ENCODE measurements around the gene MSMP.

MSMP gene

DNA sequence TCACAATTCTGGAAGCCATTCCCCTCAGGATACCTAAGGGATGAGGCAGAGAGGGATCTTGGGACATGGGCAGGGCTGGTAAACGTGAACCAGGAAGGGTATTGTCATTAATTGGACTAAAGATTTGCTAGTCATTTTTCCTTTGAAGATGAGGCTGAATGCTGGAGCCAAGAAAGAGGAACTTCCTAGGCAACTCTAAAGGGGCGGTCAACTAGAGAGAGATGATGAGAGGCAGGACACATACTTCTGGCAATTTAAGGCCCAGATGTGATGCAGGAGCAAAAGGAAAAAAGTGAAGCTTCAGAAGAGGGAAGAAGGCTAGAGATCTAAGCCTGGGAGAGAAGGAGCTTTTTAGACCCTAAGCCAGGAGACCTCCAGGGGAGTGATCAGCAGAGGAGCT lies 10.6 kb downstream of the MSMP start:
- no peak for DNase-seq (ENCODE audit: low read depth)

DNA sequence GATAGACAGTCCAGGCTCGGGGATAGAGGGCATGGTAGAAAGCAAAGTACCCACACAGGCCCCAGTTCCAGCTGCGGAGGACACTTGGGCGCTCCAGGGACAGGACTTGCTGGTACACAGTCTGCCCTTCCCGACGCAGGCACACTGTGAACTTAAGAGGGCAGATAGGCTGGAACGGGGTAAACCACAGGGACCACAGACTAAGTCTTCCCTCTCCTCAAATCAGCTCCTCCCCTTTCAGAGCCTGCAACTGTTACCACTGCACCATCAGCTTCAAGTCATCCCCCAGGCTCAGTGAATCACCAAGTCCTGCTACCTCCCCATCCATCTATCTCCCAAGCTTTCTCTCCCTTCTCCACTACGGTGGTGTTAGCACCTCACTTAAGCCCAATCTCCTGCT lies 12.3 kb downstream of the MSMP start:
- no peak for DNase-seq (ENCODE audit: low read depth)

DNA sequence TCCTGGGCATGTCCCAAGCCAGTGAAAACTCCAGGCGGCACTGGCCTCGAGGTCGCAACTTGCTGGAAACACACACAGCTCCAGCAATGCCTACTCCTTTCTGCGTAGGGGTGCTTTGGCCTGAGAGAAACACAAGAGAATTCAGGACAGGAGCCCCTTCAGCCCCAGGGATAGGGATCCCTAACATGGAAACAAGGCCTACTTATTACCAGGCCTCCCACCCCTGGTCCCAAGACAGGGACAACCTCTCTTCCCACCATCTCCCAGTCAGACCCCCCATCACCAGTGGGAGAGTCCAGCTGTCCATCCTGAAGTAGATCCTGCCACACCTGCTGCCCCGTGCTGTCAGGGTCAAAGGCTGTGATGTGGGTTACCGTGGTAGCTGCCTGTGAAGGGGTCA lies 13.8 kb downstream of the MSMP start:
- no peak for DNase-seq (ENCODE audit: low read depth)

DNA sequence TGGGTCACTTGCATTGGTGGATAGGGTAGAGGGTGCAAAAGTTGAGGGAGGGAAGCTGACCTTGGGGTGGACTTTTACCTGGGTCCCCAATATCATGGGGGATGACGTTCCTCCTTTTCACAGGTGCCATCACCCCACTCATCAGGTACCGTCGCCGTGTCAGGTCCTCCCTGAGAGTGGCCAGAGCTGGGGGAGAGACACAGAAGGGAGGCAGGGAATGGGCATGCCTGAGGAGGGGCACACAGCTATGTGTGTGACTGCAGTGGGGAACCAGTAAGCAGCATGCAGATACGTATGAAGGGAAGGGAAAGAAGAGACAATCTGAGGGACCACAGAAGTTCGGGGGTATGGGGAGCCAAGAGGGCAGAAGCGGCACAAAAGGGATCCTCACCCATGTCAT lies 15.2 kb downstream of the MSMP start:
- DNase-seq (ENCODE audit: low read depth): no peak

DNA sequence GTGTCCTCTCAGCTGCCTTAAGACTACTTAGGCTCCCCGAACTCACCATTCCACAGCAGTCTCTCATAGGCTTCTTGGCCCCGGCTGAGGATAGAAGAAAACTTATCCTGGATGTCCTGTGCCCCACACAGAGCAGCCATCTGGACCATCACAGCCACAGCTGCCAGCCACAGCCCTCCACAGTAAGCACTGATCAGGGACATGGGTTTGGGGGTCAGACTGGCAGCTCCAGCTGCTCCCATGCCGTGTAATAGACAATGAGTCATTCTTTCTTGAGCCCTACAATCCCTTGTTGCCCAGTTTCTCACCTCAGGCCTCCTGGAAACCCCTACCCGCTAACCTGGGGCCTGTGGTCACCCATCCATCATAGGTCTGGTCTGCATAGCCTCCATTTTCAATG lies 15.9 kb downstream of the MSMP start:
- DNase-seq (ENCODE audit: low read depth): no peak

DNA sequence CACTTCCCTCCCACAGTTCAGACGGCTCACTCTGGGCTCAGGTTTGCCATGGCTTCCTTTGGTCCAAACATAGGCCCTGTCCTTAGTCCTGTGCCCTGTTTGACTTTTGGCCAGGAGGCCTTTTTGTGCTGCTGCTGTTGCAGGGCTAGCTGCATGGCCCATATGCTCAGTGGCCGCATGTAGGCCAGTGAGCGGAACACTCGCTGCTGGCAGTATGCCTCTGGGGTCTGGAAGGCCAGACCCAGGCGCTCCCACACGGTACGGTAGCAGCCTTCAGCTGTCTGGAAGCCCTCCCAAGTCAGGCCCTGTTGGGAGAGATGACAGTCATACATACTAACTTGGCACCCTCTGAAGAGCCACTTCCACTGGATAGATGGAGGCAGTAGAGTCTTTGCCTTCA lies 16.9 kb downstream of the MSMP start:
- DNase-seq (ENCODE audit: low read depth): no peak

DNA sequence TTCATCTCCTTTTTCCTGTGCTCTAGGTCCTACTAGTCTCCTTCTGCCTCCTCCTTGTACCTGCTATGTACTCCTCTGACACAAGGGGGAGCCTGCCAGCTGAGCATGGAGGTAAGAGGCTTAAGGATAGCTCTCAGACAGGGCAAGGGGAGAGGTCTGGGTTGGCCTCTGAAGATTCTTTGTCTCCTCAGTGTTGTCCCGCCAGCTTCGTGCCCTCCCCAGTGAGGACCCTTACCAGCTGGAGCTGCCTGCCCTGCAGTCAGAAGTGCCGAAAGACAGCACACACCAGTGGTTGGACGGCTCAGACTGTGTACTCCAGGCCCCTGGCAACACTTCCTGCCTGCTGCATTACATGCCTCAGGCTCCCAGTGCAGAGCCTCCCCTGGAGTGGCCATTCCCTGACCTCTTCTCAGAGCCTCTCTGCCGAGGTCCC lies 17.9 kb downstream of the MSMP start:
- no peak for DNase-seq (ENCODE audit: low read depth)

DNA sequence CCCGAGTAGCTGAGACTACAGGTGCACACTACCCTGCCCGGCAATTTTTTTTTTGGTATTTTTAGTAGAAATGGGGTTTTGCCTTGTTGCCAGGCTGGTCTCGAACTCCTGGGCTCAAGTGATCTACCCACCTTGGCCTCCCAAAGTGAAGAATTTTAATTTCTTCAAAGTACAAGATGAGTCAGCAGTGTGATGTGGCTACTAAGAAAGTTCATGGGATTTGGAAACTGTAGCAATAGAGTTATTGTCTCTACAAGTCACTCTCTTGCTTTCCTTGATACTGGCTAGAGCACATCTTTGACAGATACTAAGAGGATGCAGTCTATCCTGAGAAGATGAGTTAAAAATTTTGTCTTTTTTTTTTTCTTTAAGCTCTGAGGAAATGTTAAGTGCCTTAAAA lies 20.0 kb downstream of the MSMP start:
- DNase-seq (ENCODE audit: low read depth): no peak

DNA sequence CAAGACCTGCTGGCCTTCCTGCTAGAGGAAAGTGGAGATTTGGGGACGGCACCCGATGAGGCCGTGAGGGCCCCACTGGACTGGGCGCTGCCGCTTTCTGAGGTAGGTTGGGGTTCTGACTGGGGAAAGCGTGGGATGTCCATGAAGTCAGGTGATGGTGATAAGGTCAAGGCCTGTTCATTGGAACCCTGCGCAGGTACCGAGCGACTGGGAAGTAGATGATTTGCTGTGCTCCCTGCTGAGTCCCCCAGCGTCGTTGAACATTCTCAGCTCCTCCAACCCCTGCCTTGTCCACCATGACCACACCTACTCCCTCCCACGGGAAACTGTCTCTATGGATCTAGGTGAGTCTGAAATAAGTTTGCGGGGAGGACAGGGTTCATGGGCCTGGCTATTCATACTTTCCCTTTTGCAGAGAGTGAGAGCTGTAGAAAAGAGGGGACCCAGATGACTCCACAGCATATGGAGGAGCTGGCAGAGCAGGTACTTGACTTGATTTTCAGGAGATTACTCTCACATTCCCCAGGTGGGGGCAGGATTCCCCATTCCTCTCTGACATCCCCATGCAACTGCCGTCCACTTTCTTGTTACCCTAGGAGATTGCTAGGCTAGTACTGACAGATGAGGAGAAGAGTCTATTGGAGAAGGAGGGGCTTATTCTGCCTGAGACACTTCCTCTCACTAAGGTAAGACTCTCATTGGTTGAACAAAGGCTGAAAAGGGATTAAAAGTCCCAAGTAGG lies 21.1 kb downstream of the MSMP start:
- no peak for DNase-seq (ENCODE audit: low read depth)

DNA sequence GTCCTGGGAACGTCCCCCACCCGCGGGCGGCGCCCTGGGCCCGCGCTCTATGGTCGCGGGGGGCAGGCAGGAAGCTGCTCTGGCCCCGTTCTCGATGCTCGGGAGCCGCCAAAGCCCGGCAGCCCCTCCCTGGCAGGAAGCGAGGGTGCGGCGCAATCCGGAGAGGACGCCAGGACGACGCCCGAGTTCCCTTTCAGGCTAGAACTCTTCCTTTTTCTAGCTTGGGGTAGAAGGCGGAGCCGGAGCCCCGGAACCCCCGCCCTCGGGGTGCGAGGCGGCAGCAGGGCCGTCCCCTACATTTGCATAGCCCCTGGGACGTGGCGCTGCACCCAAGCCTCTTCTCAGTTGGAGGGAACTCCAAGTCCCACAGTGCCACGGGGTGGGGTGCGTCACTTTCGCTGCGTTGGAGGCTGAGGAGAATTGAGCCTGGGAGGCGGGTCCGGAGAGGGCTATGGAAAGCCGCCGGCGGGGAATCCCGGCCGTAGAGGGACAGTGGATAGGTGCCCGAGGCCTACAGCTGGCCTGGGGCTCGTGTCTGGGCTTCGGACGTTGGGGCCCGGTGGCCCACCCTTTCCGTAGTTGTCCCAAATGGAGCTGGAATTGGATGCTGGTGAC lies 21.8 kb downstream of the MSMP start, which contains the start of the genes CREB3 and TLN1:
CREB3 (plus strand) TSS at position 482 of the 615 bp plus-strand sequence; CDS start at position 589, 107 bp downstream.
TLN1 (minus strand) TSS at position 11 of the 615 bp plus-strand sequence. CDS start 6,501 bp downstream, outside the sequence.
- peak; percentile 99 for DNase-seq (ENCODE audit: low read depth)

DNA sequence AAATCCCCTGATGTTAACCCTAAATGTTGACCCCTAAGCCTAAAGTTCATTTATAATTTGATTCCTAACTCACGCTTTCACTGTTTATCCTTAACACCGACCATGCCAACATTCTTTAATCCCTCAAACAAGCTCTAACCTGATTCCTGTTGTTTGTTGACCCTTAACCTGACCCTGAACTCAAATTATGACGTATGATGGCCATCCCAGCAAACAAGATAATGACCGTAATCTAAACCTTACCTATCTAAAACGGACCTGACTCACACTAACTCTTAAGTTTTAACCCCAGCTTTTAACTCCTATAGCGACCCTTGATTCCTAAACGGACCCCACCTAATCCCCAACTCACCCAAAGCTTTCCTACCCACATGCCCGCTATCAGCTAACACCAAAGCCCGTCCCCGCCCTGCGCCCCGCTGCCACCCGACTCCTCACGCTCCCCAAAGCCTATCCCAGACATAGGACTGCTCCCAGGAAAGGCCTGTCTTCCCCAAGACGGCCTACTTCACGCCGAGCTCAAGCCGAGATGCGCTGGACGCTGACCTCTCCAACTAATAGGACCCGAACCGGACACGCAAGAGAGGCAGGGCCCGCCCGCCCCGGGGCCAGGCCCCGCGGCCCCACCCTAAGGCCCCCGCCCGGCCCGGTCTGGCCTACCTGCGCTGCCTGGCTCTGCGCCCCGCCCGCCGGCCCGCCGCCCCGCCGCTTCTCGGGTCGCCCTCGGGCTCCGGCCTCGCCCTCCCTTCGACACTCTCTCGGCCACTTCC lies 22.5 kb downstream of the MSMP start:
- DNase-seq (ENCODE audit: low read depth): no peak

DNA sequence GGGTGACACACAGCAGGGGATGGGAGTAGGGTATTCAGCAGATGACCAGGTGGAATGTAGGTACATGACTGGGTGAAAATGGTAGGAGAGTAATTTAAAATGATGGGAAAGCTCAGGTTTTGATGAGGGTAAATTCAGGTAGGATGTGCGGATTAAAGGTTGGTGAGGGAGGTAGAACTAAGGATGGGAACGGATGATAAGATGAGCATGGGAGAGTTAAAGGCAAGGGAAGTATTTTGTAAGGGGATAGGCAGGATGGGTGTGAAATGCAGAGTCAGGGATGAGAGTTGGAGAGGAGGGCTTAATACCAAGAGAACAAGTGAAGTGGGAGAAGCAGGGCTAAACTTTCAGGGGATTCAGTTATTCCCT lies 23.6 kb downstream of the MSMP start:
- no peak for DNase-seq (ENCODE audit: low read depth)

DNA sequence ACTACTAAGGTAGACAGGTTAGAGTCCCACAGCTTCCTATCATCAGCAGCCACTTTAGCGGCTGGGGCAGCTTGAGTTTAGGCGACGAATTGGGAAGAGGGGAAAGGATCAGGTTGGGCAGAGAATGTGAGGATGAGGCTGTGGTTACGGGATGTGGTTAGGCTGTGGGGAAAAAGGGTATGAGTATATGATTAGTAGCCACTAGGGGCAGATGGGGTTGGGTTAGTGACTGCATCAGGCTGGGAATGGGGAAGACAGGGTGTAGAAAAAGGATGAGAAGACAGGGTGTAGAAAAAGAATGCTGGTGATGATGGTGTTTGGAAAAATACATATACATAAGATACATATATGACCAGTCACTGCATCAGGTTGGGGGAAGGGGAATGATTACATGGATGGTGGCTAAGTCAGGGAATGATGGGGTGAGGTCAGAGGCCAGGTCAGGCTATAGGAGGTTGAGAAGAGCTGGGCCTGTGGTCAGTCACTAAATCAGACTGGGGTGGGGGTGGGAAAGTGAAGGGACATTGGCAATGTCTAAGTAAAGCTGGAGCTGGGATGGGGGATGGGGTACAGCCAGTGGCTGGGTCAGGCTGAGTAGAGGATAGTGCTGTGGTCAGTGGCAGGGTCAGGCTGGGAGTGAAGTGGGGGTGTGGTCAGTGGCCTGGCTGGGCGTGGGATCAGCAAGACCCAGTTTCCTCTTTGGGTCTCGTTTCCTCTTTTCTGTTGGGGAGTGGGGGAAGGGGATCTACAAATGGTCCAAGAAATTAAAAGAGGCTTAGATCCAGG lies 24.2 kb downstream of the MSMP start:
- DNase-seq (ENCODE audit: low read depth): peak; percentile 75

DNA sequence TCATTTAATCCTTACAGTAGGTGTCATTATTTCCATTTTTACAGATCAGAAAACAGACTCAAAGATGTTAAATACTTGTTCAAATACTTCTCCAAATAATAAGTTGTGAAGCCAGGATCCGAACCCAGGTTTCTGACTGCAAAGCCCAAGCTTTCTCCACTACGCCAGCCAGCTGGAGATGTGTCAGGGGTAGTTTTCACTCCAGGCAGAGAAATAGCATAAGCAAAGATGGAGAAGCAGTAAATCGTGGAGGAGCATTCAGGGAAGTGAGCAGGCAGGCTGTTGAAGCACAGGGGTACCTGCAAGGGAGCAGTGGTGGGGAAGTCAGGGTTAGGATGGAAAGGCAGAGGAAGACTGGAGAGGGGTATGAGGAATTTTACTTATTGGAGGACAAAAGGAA lies 25.0 kb downstream of the MSMP start:
- no peak for DNase-seq (ENCODE audit: low read depth)

DNA sequence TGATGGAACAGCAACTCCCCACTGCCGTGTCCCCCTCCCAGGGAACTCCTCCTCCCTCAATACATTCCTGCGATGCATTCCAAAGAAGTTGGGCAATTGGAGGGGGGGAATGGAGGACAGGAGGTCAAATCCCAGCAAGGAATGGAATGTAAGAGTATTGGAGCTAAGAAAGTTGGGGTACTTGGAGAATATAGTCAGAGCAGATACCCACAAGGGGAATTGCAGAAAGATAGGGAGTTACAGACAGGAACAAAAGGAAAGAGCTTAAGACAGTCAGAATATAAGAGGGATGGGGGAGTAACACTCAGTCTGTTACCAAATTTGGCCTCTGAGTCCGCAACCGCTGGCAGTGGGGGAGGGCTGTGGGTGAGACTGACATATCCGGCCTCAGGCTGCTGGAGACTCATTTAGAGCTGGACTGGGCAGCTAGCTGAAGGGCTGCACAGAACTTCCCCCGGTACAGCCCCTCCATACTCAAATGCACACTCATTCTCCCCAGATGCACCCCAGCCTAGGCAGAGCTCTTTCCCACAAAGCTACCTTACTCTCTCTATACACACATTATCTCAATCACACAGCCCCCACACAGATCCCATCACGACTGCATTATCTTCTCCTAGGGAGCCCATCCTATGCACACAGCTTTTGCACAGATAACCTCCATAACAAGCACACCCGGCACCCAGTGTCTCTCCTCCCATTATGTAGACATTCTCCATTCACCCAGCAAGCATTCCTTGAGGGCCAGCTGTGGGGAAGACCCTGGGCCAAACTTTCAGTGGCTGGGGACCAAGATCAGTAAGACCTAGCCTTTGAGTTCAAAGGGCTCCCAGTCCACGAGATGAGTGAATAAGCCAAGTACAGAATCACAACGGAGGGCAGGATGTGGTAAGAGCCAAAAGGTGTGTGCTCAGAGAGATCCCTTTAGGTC lies 25.8 kb downstream of the MSMP start:
- peak; percentile 80 for DNase-seq (ENCODE audit: low read depth)

DNA sequence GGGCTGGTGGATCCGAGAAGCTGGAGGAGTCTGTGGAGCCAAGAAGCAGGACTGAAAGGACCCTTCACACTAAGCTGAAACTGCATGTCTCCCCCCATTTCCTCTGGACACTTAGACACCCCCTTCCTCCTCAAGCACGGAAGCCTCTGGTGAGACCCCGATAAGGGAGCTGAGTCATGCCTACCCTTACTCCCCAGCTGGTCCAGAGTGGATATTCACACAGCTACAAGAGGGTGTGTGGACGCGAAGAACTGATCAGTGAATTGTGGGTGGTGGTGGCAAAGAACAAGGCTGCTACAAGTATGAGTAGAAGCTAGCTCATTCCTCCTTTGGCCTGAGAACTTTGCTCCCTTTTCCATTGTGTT lies 26.4 kb downstream of the MSMP start:
- DNase-seq (ENCODE audit: low read depth): no peak

DNA sequence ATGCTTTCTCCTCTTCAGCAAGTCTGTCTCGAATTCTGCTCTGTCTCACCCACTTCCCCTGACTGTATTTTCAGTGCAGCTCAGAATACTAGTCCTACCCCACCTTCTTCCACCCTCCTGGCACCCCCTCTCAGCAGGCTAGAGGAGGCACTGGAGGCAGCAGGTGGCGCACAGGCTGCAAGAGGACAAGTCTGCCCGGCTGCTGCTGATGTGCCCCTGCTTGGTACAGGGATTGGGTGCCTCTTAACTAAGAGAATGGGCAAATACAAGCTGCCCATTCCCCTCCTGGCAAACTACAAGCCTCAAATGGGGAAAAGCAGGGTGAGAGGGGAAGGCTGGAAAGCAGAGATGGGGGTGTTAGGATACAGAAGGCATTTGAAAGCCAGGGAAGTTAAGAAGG lies 27.1 kb downstream of the MSMP start:
- DNase-seq (ENCODE audit: low read depth): no peak

DNA sequence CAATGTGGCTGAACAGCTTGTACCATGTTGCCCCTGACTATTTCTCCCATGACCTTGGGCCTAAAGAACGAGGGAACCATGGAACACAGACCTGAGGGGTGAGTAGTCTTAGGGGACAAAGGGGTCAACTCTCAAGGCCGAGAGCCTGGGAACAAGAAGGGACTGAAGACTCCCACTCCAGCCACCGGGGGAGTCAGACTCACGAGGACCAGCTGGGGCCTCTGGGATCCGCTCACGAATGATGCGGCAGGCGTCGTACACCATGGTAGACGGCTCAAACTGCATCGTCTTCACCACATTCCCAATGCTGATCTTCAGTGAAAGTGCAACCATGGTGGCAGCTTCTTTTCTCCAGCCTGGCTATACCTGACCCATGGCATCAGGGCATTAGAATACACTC lies 28.7 kb downstream of the MSMP start:
- no peak for DNase-seq (ENCODE audit: low read depth)

DNA sequence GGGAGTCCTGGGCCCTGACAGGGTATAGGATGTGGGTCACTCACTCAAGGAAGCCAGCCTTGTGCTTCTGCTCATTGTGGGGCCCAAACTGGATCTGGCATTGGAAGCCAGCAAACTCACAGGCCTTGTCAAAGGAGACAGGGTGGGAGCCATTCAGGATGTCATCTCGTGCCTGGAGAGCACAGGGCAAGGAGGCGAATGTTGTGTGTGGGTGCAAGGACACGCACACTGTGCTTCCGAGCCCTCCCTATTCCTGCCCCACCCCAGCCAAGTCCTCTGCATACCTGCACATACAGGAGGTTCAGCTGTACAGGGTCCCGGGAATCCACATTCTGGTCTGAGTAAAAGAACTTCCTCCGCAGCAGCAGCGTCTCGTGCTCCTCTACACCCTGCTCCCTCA lies 30.2 kb downstream of the MSMP start:
- DNase-seq (ENCODE audit: low read depth): no peak

DNA sequence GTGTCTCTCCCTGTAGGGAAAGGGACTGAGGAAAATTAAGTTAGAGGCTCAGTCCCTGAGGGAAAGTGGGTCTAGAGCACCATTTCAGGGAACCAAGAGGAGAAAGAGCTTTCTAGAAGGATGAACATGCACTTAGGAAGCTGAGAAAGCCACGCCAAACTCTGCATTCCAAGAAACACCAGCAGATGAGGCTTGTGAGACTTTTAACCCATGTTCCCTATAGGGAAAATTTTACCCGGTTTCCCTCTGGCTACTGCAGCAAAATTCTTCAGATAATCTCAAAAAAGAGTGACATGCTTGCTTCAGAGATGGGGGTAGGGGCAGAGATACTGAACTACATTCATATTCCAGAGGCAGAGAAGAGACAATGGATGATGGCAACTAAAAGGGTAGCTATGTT lies 30.6 kb downstream of the MSMP start:
- DNase-seq (ENCODE audit: low read depth): no peak

DNA sequence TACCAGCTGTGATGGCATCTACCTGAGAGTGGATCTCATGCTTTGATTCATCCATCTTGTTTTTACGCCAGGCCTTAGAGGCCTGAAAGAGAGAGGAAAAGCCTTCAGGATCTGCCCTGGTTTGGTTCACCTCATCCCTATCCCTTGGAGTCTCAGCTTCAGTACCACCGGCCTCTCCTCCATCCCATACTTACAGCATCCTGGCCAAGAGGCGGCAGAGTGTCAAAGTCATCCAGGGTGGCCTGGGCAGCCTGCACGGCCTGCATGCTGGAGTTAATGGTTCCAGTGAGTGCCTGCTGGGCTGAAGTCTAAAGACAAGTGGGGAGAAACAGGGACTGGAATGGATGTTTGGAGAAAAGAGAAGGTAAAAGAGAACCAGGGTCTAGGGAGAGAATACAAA lies 34.5 kb downstream of the MSMP start:
- DNase-seq (ENCODE audit: low read depth): no peak

Data from GM04504 (cell line).